GM12874 (cell line): ENCODE measurements around the gene SPAG9.

Source experiments
- TF ChIP-seq, protein P1 (sequence below): IDR thresholded peaks from 2 replicates; pipeline ENCODE4 v1.5.1; 2011; ENCODE audit warnings: low read depth, mild to moderate bottlenecking, control low read depth, low read length, moderate library complexity; ENCODE audit not compliant: insufficient read depth

SPAG9 gene

DNA sequence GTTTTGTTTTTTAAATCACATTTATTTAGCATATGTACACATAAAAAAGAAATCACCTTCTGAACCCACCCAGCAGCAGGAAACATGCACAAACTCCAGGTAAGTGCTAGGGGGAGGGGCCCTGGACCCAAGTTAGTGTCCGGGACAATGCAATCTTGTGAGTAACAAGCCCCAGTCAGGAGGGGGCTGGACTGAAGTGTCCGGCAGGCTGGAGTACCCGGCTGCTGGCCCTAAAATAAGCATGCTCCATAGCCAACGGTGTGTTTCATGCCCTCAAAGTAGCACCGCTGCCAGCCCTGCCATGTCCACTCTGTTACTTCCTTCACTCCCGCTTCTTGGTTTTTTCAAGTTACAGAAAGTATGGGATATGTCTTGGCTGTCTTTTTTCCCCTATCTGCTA is 102.1 kb downstream of the SPAG9 start:
- TF ChIP-seq, protein P1, sequence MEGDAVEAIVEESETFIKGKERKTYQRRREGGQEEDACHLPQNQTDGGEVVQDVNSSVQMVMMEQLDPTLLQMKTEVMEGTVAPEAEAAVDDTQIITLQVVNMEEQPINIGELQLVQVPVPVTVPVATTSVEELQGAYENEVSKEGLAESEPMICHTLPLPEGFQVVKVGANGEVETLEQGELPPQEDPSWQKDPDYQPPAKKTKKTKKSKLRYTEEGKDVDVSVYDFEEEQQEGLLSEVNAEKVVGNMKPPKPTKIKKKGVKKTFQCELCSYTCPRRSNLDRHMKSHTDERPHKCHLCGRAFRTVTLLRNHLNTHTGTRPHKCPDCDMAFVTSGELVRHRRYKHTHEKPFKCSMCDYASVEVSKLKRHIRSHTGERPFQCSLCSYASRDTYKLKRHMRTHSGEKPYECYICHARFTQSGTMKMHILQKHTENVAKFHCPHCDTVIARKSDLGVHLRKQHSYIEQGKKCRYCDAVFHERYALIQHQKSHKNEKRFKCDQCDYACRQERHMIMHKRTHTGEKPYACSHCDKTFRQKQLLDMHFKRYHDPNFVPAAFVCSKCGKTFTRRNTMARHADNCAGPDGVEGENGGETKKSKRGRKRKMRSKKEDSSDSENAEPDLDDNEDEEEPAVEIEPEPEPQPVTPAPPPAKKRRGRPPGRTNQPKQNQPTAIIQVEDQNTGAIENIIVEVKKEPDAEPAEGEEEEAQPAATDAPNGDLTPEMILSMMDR: no peak

DNA sequence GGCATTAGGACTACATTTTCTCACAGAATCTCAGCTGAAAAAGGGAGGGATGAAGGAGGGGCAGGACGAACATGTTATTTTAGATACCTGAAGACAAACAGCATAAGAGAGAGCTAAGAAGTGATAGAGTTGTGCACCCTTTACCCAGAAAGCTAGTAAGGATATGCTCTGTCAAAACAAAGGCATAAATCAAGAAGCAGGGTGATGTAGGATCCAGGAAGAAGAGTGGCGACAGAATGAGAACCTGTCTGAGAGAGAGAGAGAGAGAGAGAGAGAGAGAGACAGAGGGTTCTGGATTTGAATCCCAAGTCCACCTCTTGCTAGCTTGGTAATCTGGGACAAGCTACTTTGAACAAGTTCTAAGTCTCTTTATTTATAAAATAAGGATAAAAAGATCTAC is 103.4 kb downstream of the SPAG9 start:
- TF ChIP-seq, protein P1: no peak

DNA sequence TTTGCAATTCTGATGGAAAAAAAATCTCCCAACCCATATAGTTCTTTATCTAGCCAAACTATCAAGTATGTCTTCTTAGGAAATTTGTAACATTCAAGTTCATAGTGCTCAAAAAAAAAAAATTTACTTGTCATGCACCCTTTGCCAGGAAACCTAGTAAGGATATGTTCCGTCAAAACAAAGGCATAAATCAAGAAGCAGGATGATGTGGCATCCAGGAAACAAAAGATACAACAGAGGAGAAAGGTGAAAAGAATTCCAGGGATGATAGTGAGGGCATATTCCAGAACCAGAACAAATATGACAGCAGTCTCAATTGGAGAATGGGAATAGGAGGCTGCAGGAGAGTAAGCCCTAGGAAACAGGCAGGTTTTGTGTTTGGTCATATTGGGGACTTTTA is 104.6 kb downstream of the SPAG9 start:
- TF ChIP-seq, protein P1: no peak

DNA sequence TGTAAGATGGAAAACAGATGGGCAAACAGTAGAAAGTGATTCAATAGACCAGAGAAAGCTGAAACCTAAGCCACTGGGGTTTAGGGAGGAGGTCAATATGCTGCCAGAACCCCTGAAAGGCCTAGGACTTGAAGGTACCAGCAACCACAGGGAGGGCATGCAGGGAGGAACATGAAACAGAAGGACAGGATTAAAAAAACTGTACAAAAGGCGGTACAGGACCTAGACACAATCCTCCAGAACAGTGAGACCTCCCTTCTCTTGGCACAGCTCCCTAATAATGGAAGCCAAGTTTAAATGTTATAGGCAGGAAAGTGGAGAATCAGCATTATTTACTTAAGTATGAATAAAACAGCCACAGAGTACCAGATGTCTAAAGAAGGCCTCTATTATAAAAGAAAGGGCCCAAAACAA is 105.5 kb downstream of the SPAG9 start:
- TF ChIP-seq, protein P1: no peak

DNA sequence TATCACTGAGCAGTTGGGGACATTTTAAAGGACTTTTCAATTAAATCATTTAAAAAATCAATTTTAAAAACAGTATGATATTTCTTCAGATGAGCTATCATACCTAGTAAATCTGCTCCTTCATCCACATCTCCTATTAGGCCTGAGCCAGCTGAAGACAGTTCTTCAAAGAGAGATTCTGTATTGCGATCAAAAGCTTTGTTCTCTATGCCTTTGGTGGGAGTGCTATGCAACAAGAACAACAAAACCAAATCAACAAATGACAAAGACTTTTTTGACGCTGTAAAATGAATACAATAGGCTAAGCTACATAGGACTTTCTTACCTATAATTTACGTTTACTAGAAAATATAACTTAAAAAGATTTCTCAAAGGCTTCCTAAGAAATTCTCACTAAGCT is 106.5 kb downstream of the SPAG9 start:
- TF ChIP-seq, protein P1: no peak

DNA sequence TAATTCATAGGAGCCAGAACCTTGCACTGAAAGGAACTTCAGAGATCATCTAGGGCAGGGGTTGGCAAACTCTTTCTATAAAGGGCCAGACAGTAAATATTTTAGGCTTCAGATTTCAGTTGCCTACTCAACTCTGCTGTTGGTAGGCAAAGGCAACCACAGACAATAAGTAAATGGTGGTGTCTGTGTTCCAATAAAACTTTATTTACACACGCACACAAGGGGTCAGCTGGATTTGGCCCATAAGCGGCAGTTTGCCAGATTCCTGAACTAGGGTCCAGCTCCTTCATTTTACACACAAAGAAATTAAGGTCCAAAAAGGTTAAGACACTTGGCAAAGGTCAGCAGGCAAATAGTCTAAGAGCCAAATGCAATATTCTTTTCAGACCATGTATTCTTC is 107.3 kb downstream of the SPAG9 start:
- TF ChIP-seq, protein P1: no peak

DNA sequence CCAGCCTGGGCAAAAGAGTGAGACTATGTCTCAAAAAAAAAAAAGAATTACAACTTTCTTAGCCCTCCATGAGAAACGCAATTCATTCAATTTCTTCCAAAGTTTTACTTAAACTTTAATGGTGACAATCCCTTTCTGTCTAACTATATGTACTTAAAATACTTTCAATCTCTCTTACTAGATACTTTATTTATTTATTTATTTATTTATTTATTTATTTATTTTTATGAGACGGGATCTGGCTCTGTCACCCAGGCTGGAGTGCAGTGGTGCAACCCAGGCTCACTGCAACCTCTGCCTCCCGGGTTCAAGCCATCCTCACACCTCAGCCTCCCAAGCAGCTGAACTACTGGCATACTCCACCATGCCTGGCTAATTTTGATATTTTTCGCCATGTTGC is 108.1 kb downstream of the SPAG9 start:
- TF ChIP-seq, protein P1: no peak
